Measurements from ENCODE around the gene DDIAS. TPM values are rescaled to one million over a fixed set of nuclear protein-coding genes. Genes with fewer than 3 reads are reported as not detected.
"Not testable (repeated sequence)": the region's sequence is repeated elsewhere in the genome, so short reads cannot be mapped to it uniquely, and the experiment has no call there.

Gene DDIAS
- total and polyA plus RNA-seq, 2 donors (not counting 3 experiments of a cell fraction or from before 2014, with no cell fraction given) = 4.5 to 9.2 TPM

GRCh38 chr11:82944198-82944597 is 42.7 kb downstream of the DDIAS start:
- dilution Hi-C loops (cut with MboI; ENCODE audit: extremely low pct_ligation_motif_present, low sequenced_read_pairs) (no loop called here), intact Hi-C loops (cut with micrococcal nuclease) (no loop called here)
- Histone ChIP-seq H3K9me3 (replicated peaks; ENCODE audit: control insufficient read depth, insufficient read depth, low read length) (no peaks in the 10 kb centered on the region), H3K9me1 (replicated peaks; ENCODE audit: control insufficient read depth, extremely low read depth, insufficient read depth, low read length) (no peaks in the 10 kb centered on the region), H3K79me2 (ENCODE audit: control insufficient read depth, insufficient read depth, low read length) (no peaks in the 10 kb centered on the region), H3K4me3 (replicated peaks in 1 of 3; ENCODE audit: insufficient read depth in 1 of 3, low read depth in 1 of 3, low read length in 3 of 3) (no peak overlapping the region), H2AFZ (ENCODE audit: low read depth, low read length) (no peak overlapping the region), H3K9ac (replicated peaks; ENCODE audit: extremely low read depth, insufficient read depth, low read length) (no peak overlapping the region), H3K4me1 (ENCODE audit: control insufficient read depth, extremely low read depth, insufficient read depth, low read length) (no peaks in the 10 kb centered on the region), H3K4me2 (ENCODE audit: insufficient read depth, low read length) (no peak overlapping the region), H4K20me1 (replicated peaks; ENCODE audit: control insufficient read depth, extremely low read depth, insufficient read depth, low read length) (no peaks in the 10 kb centered on the region), H3K27ac (ENCODE audit: insufficient read depth, low read depth, low read length) (no peak overlapping the region), H3K36me3 (ENCODE audit: control insufficient read depth in 2 of 2, extremely low read depth in 1 of 2, insufficient read depth in 2 of 2, low read length in 2 of 2) (no peaks in the 10 kb centered on the region), H3K27me3 (ENCODE audit: control insufficient read depth in 2 of 2, insufficient read depth in 2 of 2, low read length in 2 of 2) (no peaks in the 10 kb centered on the region)
- ChIA-PET CTCF (interaction anchor here (1.4 kb wide), 1 partner anchor 17 kb away, joined by 4 read pairs; no protein-coding TSS in a partner anchor), POLR2A (no interaction called here)
- TF ChIP-seq GATA2 (IDR thresholded peaks at IDR 0.05; ENCODE audit: insufficient read depth, insufficient read length, low read depth, low read length) (no peak), POLR2A (IDR thresholded peaks at IDR 0.05; ENCODE audit: low read depth, low read length) (no peak), EZH2 (IDR thresholded peaks at IDR 0.05; ENCODE audit: borderline replicate concordance, low read depth, low read length, severe bottlenecking) (no peak), JUN (IDR thresholded peaks at IDR 0.05; ENCODE audit: borderline replicate concordance, insufficient read depth, insufficient read length, low read depth) (no peak), MYC (IDR thresholded peaks at IDR 0.05; ENCODE audit: low read depth, low read length) (no peak), FOS (IDR thresholded peaks at IDR 0.05; ENCODE audit: borderline replicate concordance, insufficient read depth, low read length) (no peak), POLR2AphosphoS5 (IDR thresholded peaks at IDR 0.05; ENCODE audit: insufficient read depth, low read depth, low read length) (no peak), MAX (IDR thresholded peaks at IDR 0.05; ENCODE audit: insufficient read depth, insufficient read length) (no peak)
- TF ChIP-seq, protein P1, sequence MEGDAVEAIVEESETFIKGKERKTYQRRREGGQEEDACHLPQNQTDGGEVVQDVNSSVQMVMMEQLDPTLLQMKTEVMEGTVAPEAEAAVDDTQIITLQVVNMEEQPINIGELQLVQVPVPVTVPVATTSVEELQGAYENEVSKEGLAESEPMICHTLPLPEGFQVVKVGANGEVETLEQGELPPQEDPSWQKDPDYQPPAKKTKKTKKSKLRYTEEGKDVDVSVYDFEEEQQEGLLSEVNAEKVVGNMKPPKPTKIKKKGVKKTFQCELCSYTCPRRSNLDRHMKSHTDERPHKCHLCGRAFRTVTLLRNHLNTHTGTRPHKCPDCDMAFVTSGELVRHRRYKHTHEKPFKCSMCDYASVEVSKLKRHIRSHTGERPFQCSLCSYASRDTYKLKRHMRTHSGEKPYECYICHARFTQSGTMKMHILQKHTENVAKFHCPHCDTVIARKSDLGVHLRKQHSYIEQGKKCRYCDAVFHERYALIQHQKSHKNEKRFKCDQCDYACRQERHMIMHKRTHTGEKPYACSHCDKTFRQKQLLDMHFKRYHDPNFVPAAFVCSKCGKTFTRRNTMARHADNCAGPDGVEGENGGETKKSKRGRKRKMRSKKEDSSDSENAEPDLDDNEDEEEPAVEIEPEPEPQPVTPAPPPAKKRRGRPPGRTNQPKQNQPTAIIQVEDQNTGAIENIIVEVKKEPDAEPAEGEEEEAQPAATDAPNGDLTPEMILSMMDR (IDR thresholded peaks at IDR 0.05; ENCODE audit: extremely low read depth in 1 of 2, insufficient read depth in 1 of 2, low read depth in 1 of 2, low read length in 2 of 2) = no peak
- BruUV-seq (replicated peaks) = no TSS peak
- no peak for DNase-seq (ENCODE audit: low read depth, low spot score)
- no peak for FAIRE-seq

DNA sequence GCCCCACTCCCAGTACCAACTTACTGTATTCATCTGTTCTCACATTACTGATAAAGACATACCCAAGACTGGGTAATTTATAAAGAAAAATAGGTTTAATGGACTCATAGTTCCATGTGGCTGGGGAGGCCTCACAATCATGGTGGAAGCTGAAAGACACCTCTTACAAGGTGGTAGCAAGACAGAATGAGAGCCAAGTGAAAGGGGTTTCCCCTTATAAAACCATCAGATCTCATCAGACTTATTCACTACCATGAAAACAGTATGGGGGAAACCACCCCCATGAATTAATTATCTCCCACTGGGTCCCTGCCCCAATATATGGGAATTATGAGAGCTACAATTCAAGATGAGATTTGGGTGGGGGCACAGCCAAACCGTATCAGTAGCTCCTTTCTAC is 43.5 kb downstream of the DDIAS start:
- H3K4me1 ChIP-seq (ENCODE audit: control insufficient read depth, extremely low read depth, insufficient read depth, low read length); H3K79me2 ChIP-seq (ENCODE audit: control insufficient read depth, insufficient read depth, low read length); H2AFZ ChIP-seq (ENCODE audit: low read depth, low read length); H3K4me2 ChIP-seq (ENCODE audit: insufficient read depth, low read length); H3K9me3 ChIP-seq (replicated peaks; ENCODE audit: control insufficient read depth, insufficient read depth, low read length); H3K27ac ChIP-seq (ENCODE audit: insufficient read depth, low read depth, low read length); H3K9ac ChIP-seq (replicated peaks; ENCODE audit: extremely low read depth, insufficient read depth, low read length); DNase-seq (ENCODE audit: low read depth, low spot score); dilution Hi-C loops (cut with MboI; ENCODE audit: extremely low pct_ligation_motif_present, low sequenced_read_pairs); H3K9me1 ChIP-seq (replicated peaks; ENCODE audit: control insufficient read depth, extremely low read depth, insufficient read depth, low read length); POLR2A ChIA-PET; H3K4me3 ChIP-seq (replicated peaks in 1 of 3; ENCODE audit: insufficient read depth in 1 of 3, low read depth in 1 of 3, low read length in 3 of 3); H4K20me1 ChIP-seq (replicated peaks; ENCODE audit: control insufficient read depth, extremely low read depth, insufficient read depth, low read length); BruUV-seq (replicated peaks); intact Hi-C loops (cut with micrococcal nuclease); H3K27me3 ChIP-seq (ENCODE audit: control insufficient read depth in 2 of 2, insufficient read depth in 2 of 2, low read length in 2 of 2); FAIRE-seq; H3K36me3 ChIP-seq (ENCODE audit: control insufficient read depth in 2 of 2, extremely low read depth in 1 of 2, insufficient read depth in 2 of 2, low read length in 2 of 2): not testable (repeated sequence)
- CTCF ChIA-PET = interaction anchor here (1.7 kb wide), 2 partner anchors 10 to 18 kb away, joined by 4 to 7 read pairs; no protein-coding TSS in a partner anchor
